Stimulated activated CD8-positive, alpha-beta memory T cell treated with anti-CD3 and anti-CD28 coated beads, Interleukin-15, amount 100 ng/mL, for 48 hours (primary cell): Measurements from ENCODE around the gene INSYN1.

Source experiments
- DNase-seq, 2 donors: peaks; one replicate each; pipeline ENCODE4 v3.0.0-alpha.2; 2020; ENCODE audit warnings: low read depth in 2 of 2

INSYN1 gene

DNA sequence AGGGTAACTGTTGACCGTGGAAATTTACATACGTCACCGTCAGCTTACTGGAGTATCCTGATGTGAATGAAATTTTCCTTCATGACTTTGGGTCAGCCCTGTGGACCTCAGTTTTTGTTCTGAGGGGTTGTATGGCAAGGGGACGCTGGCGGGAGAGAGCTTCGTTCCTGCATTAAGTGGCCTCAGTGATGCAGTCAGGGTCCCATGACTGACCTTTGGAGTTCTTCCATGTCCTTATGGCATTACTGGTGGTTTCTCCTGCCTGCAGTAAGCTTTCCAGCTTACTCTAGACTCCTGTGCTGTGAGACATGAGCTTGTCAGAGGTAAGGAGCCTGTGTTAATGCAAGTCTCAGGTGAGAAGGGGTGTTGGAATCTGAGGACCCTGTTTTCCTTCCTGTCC lies 67.2 kb downstream of the INSYN1 start:
- DNase-seq: no peak
